AG10803 (cell line): ENCODE results near the gene ST6GALNAC6.

Experiments
- DNase-seq: peaks from one replicate; pipeline ENCODE4 v3.0.0; 2010; ENCODE audit warnings: low read depth
- H3K4me3 ChIP-seq: 2 replicates; pipeline ENCODE4 v1.5.1; 2011; ENCODE audit warnings: mild to moderate bottlenecking, low read length, control low read depth
- TF ChIP-seq, protein P1 (sequence below): conservative IDR thresholded peaks from 2 replicates; pipeline ENCODE4 v1.5.1; 2011; ENCODE audit warnings: mild to moderate bottlenecking, low read length, control low read depth, inconsistent platforms

Gene ST6GALNAC6

DNA sequence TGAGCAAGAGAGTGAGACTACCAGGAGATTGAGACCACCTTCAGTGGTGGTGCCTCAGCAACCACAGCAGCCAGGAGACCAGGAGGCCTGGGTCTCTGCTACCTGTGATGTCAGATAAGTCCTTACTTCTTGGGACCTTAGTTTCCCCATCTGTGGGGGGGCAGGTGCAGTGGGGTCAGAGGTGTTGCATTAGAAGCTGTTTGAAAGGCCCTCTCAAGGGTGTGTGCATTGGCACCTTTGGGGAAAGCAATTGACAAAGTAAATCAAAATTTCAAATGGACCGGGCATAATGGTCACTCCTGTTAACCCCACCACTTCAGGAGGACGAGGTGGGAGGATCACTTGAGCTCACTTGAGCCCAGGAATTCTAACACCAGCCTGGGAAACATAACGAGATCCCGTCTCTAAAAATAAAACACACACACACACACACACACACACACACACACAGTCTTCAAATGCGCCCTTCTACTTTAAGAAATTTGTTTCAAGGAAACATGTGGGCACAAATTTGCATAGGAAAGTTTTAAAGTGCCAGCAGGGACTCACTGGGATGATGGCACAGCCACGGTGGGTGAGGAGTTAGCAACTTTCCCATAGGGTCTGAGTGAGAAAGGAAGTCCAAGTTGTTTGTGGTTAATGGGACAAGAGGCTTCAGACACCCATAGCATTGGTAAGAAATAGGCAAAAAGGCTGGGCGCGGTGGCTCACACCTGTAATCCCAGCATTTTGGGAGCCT lies 20.6 kb downstream of the ST6GALNAC6 start:
- TF ChIP-seq, protein P1, sequence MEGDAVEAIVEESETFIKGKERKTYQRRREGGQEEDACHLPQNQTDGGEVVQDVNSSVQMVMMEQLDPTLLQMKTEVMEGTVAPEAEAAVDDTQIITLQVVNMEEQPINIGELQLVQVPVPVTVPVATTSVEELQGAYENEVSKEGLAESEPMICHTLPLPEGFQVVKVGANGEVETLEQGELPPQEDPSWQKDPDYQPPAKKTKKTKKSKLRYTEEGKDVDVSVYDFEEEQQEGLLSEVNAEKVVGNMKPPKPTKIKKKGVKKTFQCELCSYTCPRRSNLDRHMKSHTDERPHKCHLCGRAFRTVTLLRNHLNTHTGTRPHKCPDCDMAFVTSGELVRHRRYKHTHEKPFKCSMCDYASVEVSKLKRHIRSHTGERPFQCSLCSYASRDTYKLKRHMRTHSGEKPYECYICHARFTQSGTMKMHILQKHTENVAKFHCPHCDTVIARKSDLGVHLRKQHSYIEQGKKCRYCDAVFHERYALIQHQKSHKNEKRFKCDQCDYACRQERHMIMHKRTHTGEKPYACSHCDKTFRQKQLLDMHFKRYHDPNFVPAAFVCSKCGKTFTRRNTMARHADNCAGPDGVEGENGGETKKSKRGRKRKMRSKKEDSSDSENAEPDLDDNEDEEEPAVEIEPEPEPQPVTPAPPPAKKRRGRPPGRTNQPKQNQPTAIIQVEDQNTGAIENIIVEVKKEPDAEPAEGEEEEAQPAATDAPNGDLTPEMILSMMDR = no peak
- no peak overlapping the region for H3K4me3 ChIP-seq
- DNase-seq = no peak

GRCh38 chr9:127878001-127878651 lies 21.3 kb downstream of the ST6GALNAC6 start:
- no peak for DNase-seq
- TF ChIP-seq, protein P1 = no peak
- peak overlapping the region; percentile 74 for H3K4me3 ChIP-seq

DNA sequence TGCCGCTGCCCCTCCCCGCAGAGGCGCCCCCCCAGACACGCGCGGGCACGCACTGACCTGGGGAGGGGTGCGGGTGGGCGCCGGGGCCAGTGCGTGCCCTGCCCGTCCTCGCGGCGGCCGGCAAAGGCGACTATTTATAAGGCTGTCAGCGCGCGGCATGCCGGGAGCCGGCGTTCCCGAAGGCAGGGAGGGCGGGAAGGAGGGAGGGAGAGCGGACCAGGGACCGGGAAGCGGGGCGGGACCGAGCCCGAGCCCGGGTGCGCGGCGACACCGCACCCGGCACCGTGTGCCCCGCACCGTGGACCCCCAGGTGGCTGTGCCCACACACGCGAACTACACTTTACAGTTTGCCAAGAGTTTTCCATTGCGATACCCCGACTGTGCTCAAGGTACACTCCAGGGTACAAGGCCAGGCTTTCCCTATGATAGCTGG lies 21.8 kb downstream of the ST6GALNAC6 start, which contains the start of gene AK1:
TSS of gene AK1 (minus strand) at position 110 of the 433 bp plus-strand sequence. CDS start 3,058 bp downstream, outside the sequence.
- DNase-seq = peak; percentile 56
- H3K4me3 ChIP-seq = peak within 1 kb of the TSS; percentile 74
- TF ChIP-seq, protein P1 = no peak

- H3K4me3 ChIP-seq = peak overlapping the region; percentile 74
- TF ChIP-seq, protein P1 = no peak
- peak; percentile 14 for DNase-seq
Observed at GRCh38 chr9:127876764-127877562, 22.4 kb downstream of the ST6GALNAC6 start.

DNA sequence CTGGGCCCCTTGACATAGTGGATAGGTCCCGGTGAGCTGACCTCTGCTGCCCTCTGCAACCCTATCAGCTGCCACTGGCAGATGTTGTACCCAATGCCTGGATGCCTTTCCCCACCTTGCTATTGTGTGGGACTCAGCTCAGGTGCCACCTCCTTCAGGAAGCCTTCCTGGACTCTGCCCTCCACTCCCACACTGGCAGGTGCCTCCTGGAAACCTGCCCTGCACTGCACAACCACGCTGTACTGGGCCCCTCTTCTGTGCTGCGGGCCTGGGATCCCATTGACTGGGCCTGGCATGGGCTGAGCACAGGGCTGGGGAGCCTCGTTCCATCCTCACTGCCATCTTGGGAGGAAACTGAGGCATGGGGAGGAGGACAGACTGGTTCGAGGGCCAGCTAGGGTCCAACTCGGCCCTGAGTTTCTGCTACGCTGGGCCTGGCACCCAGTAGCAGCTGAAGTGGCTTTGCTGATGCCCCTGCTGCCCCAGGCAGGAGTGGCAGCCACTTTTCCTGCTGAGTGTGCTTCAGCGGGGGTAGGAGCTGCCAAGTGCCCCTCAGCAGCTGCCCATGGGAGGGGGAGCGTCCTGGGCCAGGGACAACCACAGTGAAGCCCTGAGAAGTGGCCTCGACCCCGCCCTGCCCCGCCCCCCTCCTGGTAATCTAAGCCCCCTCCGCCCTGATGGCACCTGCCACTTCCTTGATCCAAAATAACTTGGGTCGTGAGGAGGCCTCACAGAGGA lies 23.2 kb downstream of the ST6GALNAC6 start:
- H3K4me3 ChIP-seq = peak overlapping the region; percentile 74
- TF ChIP-seq, protein P1 = no peak
- DNase-seq = no peak

- TF ChIP-seq, protein P1 = no peak
- DNase-seq = peak; percentile 58
- peak overlapping the region; percentile 29 for H3K4me3 ChIP-seq
Observed at GRCh38 chr9:127875306-127875966, 24.0 kb downstream of the ST6GALNAC6 start.
